ENCODE data around the gene HCFC1R1. TPM values are rescaled to one million over a fixed set of nuclear protein-coding genes. Genes with fewer than 3 reads are reported as not detected.

HCFC1R1 gene
- total RNA-seq, 1 donor from 2014 or later, result 10.2 TPM

- DNase-seq (ENCODE audit: low read depth), result no peak
- no peaks in the 10 kb centered on the region for H3K36me3 ChIP-seq (ENCODE audit: control insufficient read depth, insufficient read depth, low read length)
- H3K27me3 ChIP-seq (ENCODE audit: control insufficient read depth, insufficient read depth, low read length), result peaks cover 63% of the 10 kb centered on the region
- no peak overlapping the region for H3K4me3 ChIP-seq (ENCODE audit: low read depth, low read length)
- no peak for TF ChIP-seq CTCF (IDR thresholded peaks at IDR 0.05; ENCODE audit: insufficient read depth, low read length, poor library complexity, severe bottlenecking)
Measured at GRCh38 chr16:3038256-3038655, 14.5 kb upstream of the HCFC1R1 start.

- Histone ChIP-seq H3K36me3 (ENCODE audit: control insufficient read depth, insufficient read depth, low read length) (no peaks in the 10 kb centered on the region), H3K4me3 (ENCODE audit: low read depth, low read length) (peak within 1 kb of the TSS; percentile 17), H3K27me3 (ENCODE audit: control insufficient read depth, insufficient read depth, low read length) (peaks cover 76% of the 10 kb centered on the region)
- TF ChIP-seq CTCF (IDR thresholded peaks at IDR 0.05; ENCODE audit: insufficient read depth, low read length, poor library complexity, severe bottlenecking), result no peak
- DNase-seq (ENCODE audit: low read depth), result no peak
Measured at GRCh38 chr16:3036726-3037315, 13.1 kb upstream of the HCFC1R1 start, which contains the start of gene BICDL2. Gene BICDL2, minus strand, starts transcription at chr16:3036944. Its CDS starts 1,448 bp downstream, at chr16:3035496.

- Histone ChIP-seq H3K36me3 (ENCODE audit: control insufficient read depth, insufficient read depth, low read length) (no peaks in the 10 kb centered on the region), H3K4me3 (ENCODE audit: low read depth, low read length) (peak overlapping the region; percentile 17), H3K27me3 (ENCODE audit: control insufficient read depth, insufficient read depth, low read length) (peaks cover 79% of the 10 kb centered on the region)
- no peak for DNase-seq (ENCODE audit: low read depth)
- no peak for TF ChIP-seq CTCF (IDR thresholded peaks at IDR 0.05; ENCODE audit: insufficient read depth, low read length, poor library complexity, severe bottlenecking)
Measured at GRCh38 chr16:3035972-3036725, 12.4 kb upstream of the HCFC1R1 start.

GRCh38 chr16:3035289-3035971 is 11.7 kb upstream of the HCFC1R1 start:
- Histone ChIP-seq H3K4me3 (ENCODE audit: low read depth, low read length) (no peak overlapping the region), H3K36me3 (ENCODE audit: control insufficient read depth, insufficient read depth, low read length) (no peaks in the 10 kb centered on the region), H3K27me3 (ENCODE audit: control insufficient read depth, insufficient read depth, low read length) (peaks cover 84% of the 10 kb centered on the region)
- TF ChIP-seq CTCF (IDR thresholded peaks at IDR 0.05; ENCODE audit: insufficient read depth, low read length, poor library complexity, severe bottlenecking), result no peak
- no peak for DNase-seq (ENCODE audit: low read depth)

- no peak overlapping the region for H3K4me3 ChIP-seq (ENCODE audit: low read depth, low read length)
- TF ChIP-seq CTCF (IDR thresholded peaks at IDR 0.05; ENCODE audit: insufficient read depth, low read length, poor library complexity, severe bottlenecking), result no peak
- H3K27me3 ChIP-seq (ENCODE audit: control insufficient read depth, insufficient read depth, low read length), result peaks cover 89% of the 10 kb centered on the region
- DNase-seq (ENCODE audit: low read depth), result no peak
- no peaks in the 10 kb centered on the region for H3K36me3 ChIP-seq (ENCODE audit: control insufficient read depth, insufficient read depth, low read length)
Measured at GRCh38 chr16:3032624-3033023, 8.9 kb upstream of the HCFC1R1 start.
